ENCODE results near the gene SLC36A2.

Gene SLC36A2

GRCh38 chr5:151345187-151345807 is 2.1 kb downstream of the SLC36A2 start:
- Histone ChIP-seq H3K9ac (ENCODE audit: low read length) (no peak overlapping the region), H3K23ac (ENCODE audit: low read length) (no peak overlapping the region), H3K4me2 (ENCODE audit: low read length) (no peak overlapping the region), H3K4me3 (ENCODE audit: low read length) (no peak overlapping the region), H2BK15ac (replicated peaks; ENCODE audit: low read depth) (no peak overlapping the region), H3K27me3 (ENCODE audit: insufficient read depth, low read length, poor library complexity) (no peaks in the 10 kb centered on the region), H2BK120ac (ENCODE audit: low read depth, low read length) (no peak overlapping the region), H4K8ac (ENCODE audit: low read depth, low read length) (no peak overlapping the region), H3K4ac (ENCODE audit: low read depth, low read length) (no peak overlapping the region), H3K18ac (ENCODE audit: low read length) (no peak overlapping the region), H3K27ac (ENCODE audit: low read depth, low read length) (no peak overlapping the region), H3K4me1 (ENCODE audit: control insufficient read depth, low read depth, low read length) (peaks cover 20% of the 10 kb centered on the region), H2BK5ac (ENCODE audit: low read length) (no peak overlapping the region), H3K79me2 (ENCODE audit: control insufficient read depth, insufficient read depth, low read length) (no peaks in the 10 kb centered on the region), H3K79me1 (ENCODE audit: low read length) (no peaks in the 10 kb centered on the region), H2AK5ac (ENCODE audit: low read length) (no peak overlapping the region), H3K36me3 (ENCODE audit: control insufficient read depth, insufficient read depth, low read length) (no peaks in the 10 kb centered on the region), H3K56ac (ENCODE audit: low read length) (no peak overlapping the region), H4K5ac (ENCODE audit: low read length) (no peak overlapping the region)
- DNase-seq = no peak
- WGBS (ENCODE audit: extremely low coverage, insufficient coverage, low lambda C conversion rate) = no CpG with 5 or more reads among the region's 11 CpGs

GRCh38 chr5:151344088-151344487 is 3.3 kb downstream of the SLC36A2 start:
- Histone ChIP-seq H4K8ac (ENCODE audit: low read depth, low read length) (no peak overlapping the region), H3K4me1 (ENCODE audit: control insufficient read depth, low read depth, low read length) (peaks cover 16% of the 10 kb centered on the region), H2AK5ac (ENCODE audit: low read length) (no peak overlapping the region), H2BK120ac (ENCODE audit: low read depth, low read length) (no peak overlapping the region), H4K5ac (ENCODE audit: low read length) (no peak overlapping the region), H2BK5ac (ENCODE audit: low read length) (no peak overlapping the region), H3K4ac (ENCODE audit: low read depth, low read length) (no peak overlapping the region), H3K23ac (ENCODE audit: low read length) (no peak overlapping the region), H2BK15ac (replicated peaks; ENCODE audit: low read depth) (no peak overlapping the region), H3K56ac (ENCODE audit: low read length) (no peak overlapping the region), H3K18ac (ENCODE audit: low read length) (no peak overlapping the region), H3K9ac (ENCODE audit: low read length) (no peak overlapping the region), H3K27ac (ENCODE audit: low read depth, low read length) (no peak overlapping the region), H3K4me3 (ENCODE audit: low read length) (no peak overlapping the region), H3K27me3 (ENCODE audit: insufficient read depth, low read length, poor library complexity) (no peaks in the 10 kb centered on the region), H3K36me3 (ENCODE audit: control insufficient read depth, insufficient read depth, low read length) (no peaks in the 10 kb centered on the region), H3K4me2 (ENCODE audit: low read length) (no peak overlapping the region), H3K79me2 (ENCODE audit: control insufficient read depth, insufficient read depth, low read length) (no peaks in the 10 kb centered on the region), H3K79me1 (ENCODE audit: low read length) (no peaks in the 10 kb centered on the region)
- WGBS (ENCODE audit: extremely low coverage, insufficient coverage, low lambda C conversion rate) = no CpG with 5 or more reads among the region's 7 CpGs
- no peak for DNase-seq

GRCh38 chr5:151340004-151340403 is 7.4 kb downstream of the SLC36A2 start:
- H4K5ac ChIP-seq (ENCODE audit: low read length) = no peak overlapping the region
- no peak overlapping the region for H3K4ac ChIP-seq (ENCODE audit: low read depth, low read length)

GRCh38 chr5:151338734-151339133 is 8.6 kb downstream of the SLC36A2 start:
- no peak overlapping the region for H2BK15ac ChIP-seq (replicated peaks; ENCODE audit: low read depth)
- no peaks in the 10 kb centered on the region for H3K36me3 ChIP-seq (ENCODE audit: control insufficient read depth, insufficient read depth, low read length)
- no peak overlapping the region for H3K4me3 ChIP-seq (ENCODE audit: low read length)
- no peak overlapping the region for H3K27ac ChIP-seq (ENCODE audit: low read depth, low read length)
- DNase-seq = no peak
- no CpG with 5 or more reads among the region's 4 CpGs for WGBS (ENCODE audit: extremely low coverage, insufficient coverage, low lambda C conversion rate)
- H3K4me2 ChIP-seq (ENCODE audit: low read length) = no peak overlapping the region
- no peak overlapping the region for H4K8ac ChIP-seq (ENCODE audit: low read depth, low read length)
- H3K56ac ChIP-seq (ENCODE audit: low read length) = no peak overlapping the region
- no peak overlapping the region for H3K9ac ChIP-seq (ENCODE audit: low read length)
- no peak overlapping the region for H3K4ac ChIP-seq (ENCODE audit: low read depth, low read length)
- H2AK5ac ChIP-seq (ENCODE audit: low read length) = no peak overlapping the region
- H3K18ac ChIP-seq (ENCODE audit: low read length) = no peak overlapping the region
- no peak overlapping the region for H2BK5ac ChIP-seq (ENCODE audit: low read length)
- no peak overlapping the region for H3K23ac ChIP-seq (ENCODE audit: low read length)
- no peaks in the 10 kb centered on the region for H3K79me2 ChIP-seq (ENCODE audit: control insufficient read depth, insufficient read depth, low read length)
- no peaks in the 10 kb centered on the region for H3K79me1 ChIP-seq (ENCODE audit: low read length)
- no peaks in the 10 kb centered on the region for H3K27me3 ChIP-seq (ENCODE audit: insufficient read depth, low read length, poor library complexity)
- H3K4me1 ChIP-seq (ENCODE audit: control insufficient read depth, low read depth, low read length) = no peaks in the 10 kb centered on the region
- H4K5ac ChIP-seq (ENCODE audit: low read length) = no peak overlapping the region
- no peak overlapping the region for H2BK120ac ChIP-seq (ENCODE audit: low read depth, low read length)

More at GRCh38 chr5:151340004-151340403, 7.4 kb downstream of the SLC36A2 start:
- H2BK5ac ChIP-seq (ENCODE audit: low read length) = no peak overlapping the region
- no peak overlapping the region for H2BK15ac ChIP-seq (replicated peaks; ENCODE audit: low read depth)
- H3K79me2 ChIP-seq (ENCODE audit: control insufficient read depth, insufficient read depth, low read length) = no peaks in the 10 kb centered on the region
- H3K56ac ChIP-seq (ENCODE audit: low read length) = no peak overlapping the region
- H3K4me2 ChIP-seq (ENCODE audit: low read length) = no peak overlapping the region
- no peak overlapping the region for H2AK5ac ChIP-seq (ENCODE audit: low read length)
- no peak overlapping the region for H3K27ac ChIP-seq (ENCODE audit: low read depth, low read length)
- WGBS (ENCODE audit: extremely low coverage, insufficient coverage, low lambda C conversion rate) = no CpG with 5 or more reads among the region's 3 CpGs
- no peak overlapping the region for H4K8ac ChIP-seq (ENCODE audit: low read depth, low read length)
- H3K18ac ChIP-seq (ENCODE audit: low read length) = no peak overlapping the region
- H2BK120ac ChIP-seq (ENCODE audit: low read depth, low read length) = no peak overlapping the region
- no peaks in the 10 kb centered on the region for H3K36me3 ChIP-seq (ENCODE audit: control insufficient read depth, insufficient read depth, low read length)
- H3K4me1 ChIP-seq (ENCODE audit: control insufficient read depth, low read depth, low read length) = no peaks in the 10 kb centered on the region
- no peak for DNase-seq
- no peak overlapping the region for H3K23ac ChIP-seq (ENCODE audit: low read length)
- no peak overlapping the region for H3K9ac ChIP-seq (ENCODE audit: low read length)
- no peak overlapping the region for H3K4me3 ChIP-seq (ENCODE audit: low read length)
- H3K27me3 ChIP-seq (ENCODE audit: insufficient read depth, low read length, poor library complexity) = no peaks in the 10 kb centered on the region
- no peaks in the 10 kb centered on the region for H3K79me1 ChIP-seq (ENCODE audit: low read length)

- no peak overlapping the region for H3K18ac ChIP-seq (ENCODE audit: low read length)
- H3K79me2 ChIP-seq (ENCODE audit: control insufficient read depth, insufficient read depth, low read length) = no peaks in the 10 kb centered on the region
- H4K5ac ChIP-seq (ENCODE audit: low read length) = no peak overlapping the region
- H3K4me1 ChIP-seq (ENCODE audit: control insufficient read depth, low read depth, low read length) = no peaks in the 10 kb centered on the region
- no peaks in the 10 kb centered on the region for H3K36me3 ChIP-seq (ENCODE audit: control insufficient read depth, insufficient read depth, low read length)
- H3K27ac ChIP-seq (ENCODE audit: low read depth, low read length) = no peak overlapping the region
- H3K56ac ChIP-seq (ENCODE audit: low read length) = no peak overlapping the region
- H3K9ac ChIP-seq (ENCODE audit: low read length) = no peak overlapping the region
- H2BK15ac ChIP-seq (replicated peaks; ENCODE audit: low read depth) = no peak overlapping the region
- H3K23ac ChIP-seq (ENCODE audit: low read length) = no peak overlapping the region
- H3K4me3 ChIP-seq (ENCODE audit: low read length) = no peak overlapping the region
- no peak overlapping the region for H2AK5ac ChIP-seq (ENCODE audit: low read length)
- no CpG with 5 or more reads among the region's 2 CpGs for WGBS (ENCODE audit: extremely low coverage, insufficient coverage, low lambda C conversion rate)
- no peaks in the 10 kb centered on the region for H3K79me1 ChIP-seq (ENCODE audit: low read length)
- H4K8ac ChIP-seq (ENCODE audit: low read depth, low read length) = no peak overlapping the region
- DNase-seq = no peak
- no peaks in the 10 kb centered on the region for H3K27me3 ChIP-seq (ENCODE audit: insufficient read depth, low read length, poor library complexity)
- H3K4me2 ChIP-seq (ENCODE audit: low read length) = no peak overlapping the region
- H2BK5ac ChIP-seq (ENCODE audit: low read length) = no peak overlapping the region
- no peak overlapping the region for H2BK120ac ChIP-seq (ENCODE audit: low read depth, low read length)
- H3K4ac ChIP-seq (ENCODE audit: low read depth, low read length) = no peak overlapping the region
Measured at GRCh38 chr5:151332857-151333256, 14.5 kb downstream of the SLC36A2 start.

GRCh38 chr5:151328734-151329133 is 18.6 kb downstream of the SLC36A2 start:
- Histone ChIP-seq H3K27ac (ENCODE audit: low read depth, low read length) (no peak overlapping the region), H2AK5ac (ENCODE audit: low read length) (no peak overlapping the region), H3K36me3 (ENCODE audit: control insufficient read depth, insufficient read depth, low read length) (no peaks in the 10 kb centered on the region), H3K23ac (ENCODE audit: low read length) (no peak overlapping the region), H3K79me2 (ENCODE audit: control insufficient read depth, insufficient read depth, low read length) (no peaks in the 10 kb centered on the region), H3K79me1 (ENCODE audit: low read length) (no peaks in the 10 kb centered on the region), H3K27me3 (ENCODE audit: insufficient read depth, low read length, poor library complexity) (no peaks in the 10 kb centered on the region), H2BK15ac (replicated peaks; ENCODE audit: low read depth) (no peak overlapping the region), H3K56ac (ENCODE audit: low read length) (no peak overlapping the region), H3K9ac (ENCODE audit: low read length) (no peak overlapping the region), H3K4me3 (ENCODE audit: low read length) (no peak overlapping the region), H2BK120ac (ENCODE audit: low read depth, low read length) (peak overlapping the region; percentile 69), H2BK5ac (ENCODE audit: low read length) (no peak overlapping the region), H3K4me1 (ENCODE audit: control insufficient read depth, low read depth, low read length) (no peaks in the 10 kb centered on the region), H4K8ac (ENCODE audit: low read depth, low read length) (no peak overlapping the region), H4K5ac (ENCODE audit: low read length) (no peak overlapping the region), H3K4ac (ENCODE audit: low read depth, low read length) (peak overlapping the region; percentile 26), H3K4me2 (ENCODE audit: low read length) (no peak overlapping the region), H3K18ac (ENCODE audit: low read length) (no peak overlapping the region)
- no peak for DNase-seq
- WGBS (ENCODE audit: extremely low coverage, insufficient coverage, low lambda C conversion rate) = no CpG with 5 or more reads among the region's 4 CpGs

All from mesendoderm (in vitro differentiated cells).